ENCODE results near the gene HOXA4. TPM values are rescaled to one million over a fixed set of nuclear protein-coding genes. Genes with fewer than 3 reads are reported as not detected.

HOXA4 gene
- total and polyA plus RNA-seq, 2 of the 8 experiments (the other 6 are each of a cell fraction or from before 2014, with no cell fraction given) = not detected

DNA sequence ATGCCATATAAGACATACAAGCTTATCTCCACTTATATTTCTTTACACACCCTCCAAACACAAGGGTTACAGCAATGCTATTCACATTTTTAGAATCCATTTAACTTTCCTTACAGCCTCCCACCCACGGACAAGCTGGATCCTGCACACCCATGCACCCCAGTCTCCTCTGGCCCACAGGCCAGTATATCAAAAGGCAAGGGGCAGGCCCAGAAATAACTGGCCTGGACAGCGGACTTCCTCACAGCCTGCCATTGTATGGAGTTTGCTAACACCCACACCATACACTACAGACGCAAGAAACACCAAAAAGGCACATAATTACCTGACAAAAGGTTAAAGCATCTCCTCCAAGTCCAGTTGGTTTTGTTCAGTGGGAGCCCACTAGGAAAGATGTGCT lies 12.0 kb downstream of the HOXA4 start:
- Histone ChIP-seq H3K23ac (ENCODE audit: insufficient read length) (no peak overlapping the region), H2BK15ac (ENCODE audit: low read length) (no peak overlapping the region), H3K27me3 (replicated peaks in 1 of 4; ENCODE audit: control insufficient read depth in 3 of 4, extremely low read depth in 1 of 4, insufficient read depth in 3 of 4, low read length in 3 of 4) (peaks cover 97 to 99% (median 98%) of the 10 kb centered on the region in 4 experiments), H3K36me3 (ENCODE audit: control insufficient read depth in 2 of 4, insufficient read depth in 4 of 4, low read length in 3 of 4) (no peaks in the 10 kb centered on the region; a peak in 1 of 8 replicates), H3K56ac (replicated peaks; ENCODE audit: insufficient read length, low read depth, low read length) (no peak overlapping the region), H4K91ac (replicated peaks; ENCODE audit: insufficient read length, low read length) (no peak overlapping the region), H3K4ac (replicated peaks; ENCODE audit: insufficient read length, low read depth, low read length) (no peak overlapping the region), H3K9me3 (ENCODE audit: insufficient read depth in 2 of 2, low read depth in 1 of 2, low read length in 1 of 2) (no peaks in the 10 kb centered on the region), H3K27ac (ENCODE audit: low read depth, low read length) (no peak overlapping the region), H3K4me3 (ENCODE audit: extremely low read depth in 1 of 4, insufficient read depth in 2 of 4, low read depth in 3 of 4, low read length in 4 of 4) (no peak overlapping the region), H4K8ac (ENCODE audit: extremely low read depth, insufficient read depth, low read length) (no peak overlapping the region), H2BK120ac (replicated peaks; ENCODE audit: low read depth, low read length) (no peak overlapping the region), H2BK20ac (ENCODE audit: low read length) (no peak overlapping the region), H4K5ac (ENCODE audit: insufficient read length, low read depth, low read length) (no peak overlapping the region), H3K23me2 (ENCODE audit: low read depth, low read length) (no peaks in the 10 kb centered on the region; the same call in 1 of the 2 replicates), H3K4me2 (ENCODE audit: insufficient read depth in 1 of 2, low read depth in 2 of 2, low read length in 2 of 2) (no peak overlapping the region; a peak in 1 of 4 replicates), H3K79me2 (ENCODE audit: control insufficient read depth in 1 of 2, insufficient read depth in 2 of 2, low read length in 2 of 2) (no peaks in the 10 kb centered on the region), H3K9ac (replicated peaks in 1 of 4; ENCODE audit: extremely low read depth in 1 of 4, low read depth in 3 of 4, low read length in 3 of 4) (no peak overlapping the region), H2BK12ac (ENCODE audit: low read depth, low read length) (no peak overlapping the region), H3K79me1 (ENCODE audit: low read depth, low read length) (no peaks in the 10 kb centered on the region), H2AFZ (ENCODE audit: low read length) (no peak overlapping the region), H3K14ac (ENCODE audit: insufficient read length) (no peak overlapping the region), H3K4me1 (replicated peaks in 1 of 4; ENCODE audit: control insufficient read depth in 3 of 4, insufficient read depth in 4 of 4, low read length in 3 of 4) (no peaks in the 10 kb centered on the region; a peak in 3 of 7 replicates), H2BK5ac (ENCODE audit: low read depth, low read length) (no peak overlapping the region), H3K18ac (ENCODE audit: extremely low read depth, low read length) (no peak overlapping the region), H2AK5ac (ENCODE audit: low read depth, low read length) (no peak overlapping the region), H4K20me1 (replicated peaks in 1 of 2; ENCODE audit: control insufficient read depth in 1 of 2, insufficient read depth in 2 of 2, low read length in 2 of 2) (peaks cover 30 to 34% of the 10 kb centered on the region in 2 experiments)
- ChIA-PET CTCF (ENCODE audit: partially characterized antibody) (interaction anchor here (0.8 to 4.8 kb wide), 7 partner anchors 9 to 341 kb away, joined by 3 to 33 read pairs (median 3); partner anchors contain the start of gene HOXA5), POLR2A (ENCODE audit: partially characterized antibody) (interaction anchor here (1.3 kb wide), 1 partner anchor 12 kb away, joined by 5 read pairs; no protein-coding TSS in a partner anchor)
- FAIRE-seq = no peak
- TF ChIP-seq SIX5 (IDR thresholded peaks at IDR 0.05; ENCODE audit: low read depth, low read length) = no peak
- TF ChIP-seq EZH2 (IDR thresholded peaks at IDR 0.05; ENCODE audit: low read depth, low read length, severe bottlenecking) = peak; percentile 30
- no peak for TF ChIP-seq GTF2F1 (IDR thresholded peaks at IDR 0.05; ENCODE audit: borderline replicate concordance, low read depth, low read length)
- peak; percentile 20 for TF ChIP-seq SUZ12 (IDR thresholded peaks at IDR 0.05; ENCODE audit: low read length)
- 18% methylated on average over 3 of the region's 3 CpGs; no CpG with 5 or more reads in 1 of the 2 experiments for WGBS, 2 experiments (ENCODE audit: extremely low coverage in 1 of 2, insufficient coverage in 1 of 2, insufficient read length in 1 of 2, insufficient replicate concordance in 2 of 2, low coverage in 1 of 2, low lambda C conversion rate in 2 of 2, missing lambda C conversion rate in 1 of 2)
- no peak for DNase-seq (ENCODE audit: low read depth in 1 of 2, low spot score in 2 of 2)
